DMS153 (cell line): ENCODE results near the gene PPARD.

Source experiments
- DNase-seq: peaks from one replicate; lab custom pipeline; 2025; lab: John Stamatoyannopoulos, UW

The PPARD gene

GRCh38 chr6:35469751-35470662 is 127.6 kb downstream of the PPARD start:
- DNase-seq = no peak

DNA sequence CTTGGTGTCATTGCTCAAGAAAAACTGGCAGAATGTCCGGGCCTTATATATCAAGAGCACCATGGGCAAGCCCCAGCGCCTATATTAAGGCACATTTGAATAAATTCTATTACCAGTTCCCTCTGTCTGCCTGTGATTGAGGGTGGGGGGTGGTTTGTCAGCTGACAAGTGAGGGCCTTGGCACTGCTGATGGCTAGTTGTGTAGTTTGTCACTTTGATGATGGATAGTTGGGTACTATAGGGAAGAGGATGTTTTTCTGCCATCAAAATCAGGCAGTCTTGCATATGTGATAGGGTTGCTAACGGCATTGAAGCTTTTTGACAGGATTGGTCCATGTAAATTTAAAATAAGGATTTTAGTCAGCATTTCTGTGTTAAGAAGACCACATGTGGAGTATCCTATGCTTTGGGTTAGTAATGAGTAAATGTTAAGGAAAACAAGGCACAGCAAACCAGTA is 128.3 kb downstream of the PPARD start:
- DNase-seq = no peak

- DNase-seq = no peak
Observed at GRCh38 chr6:35471836-35472345, 129.5 kb downstream of the PPARD start.

- DNase-seq = no peak
Observed at GRCh38 chr6:35473075-35473849, 130.9 kb downstream of the PPARD start.

- DNase-seq = no peak
Observed at GRCh38 chr6:35473850-35474130, 131.4 kb downstream of the PPARD start.

- no peak for DNase-seq
Observed at GRCh38 chr6:35474131-35474941, 132.0 kb downstream of the PPARD start.

- no peak for DNase-seq
Observed at GRCh38 chr6:35474942-35475570, 132.7 kb downstream of the PPARD start.

DNA sequence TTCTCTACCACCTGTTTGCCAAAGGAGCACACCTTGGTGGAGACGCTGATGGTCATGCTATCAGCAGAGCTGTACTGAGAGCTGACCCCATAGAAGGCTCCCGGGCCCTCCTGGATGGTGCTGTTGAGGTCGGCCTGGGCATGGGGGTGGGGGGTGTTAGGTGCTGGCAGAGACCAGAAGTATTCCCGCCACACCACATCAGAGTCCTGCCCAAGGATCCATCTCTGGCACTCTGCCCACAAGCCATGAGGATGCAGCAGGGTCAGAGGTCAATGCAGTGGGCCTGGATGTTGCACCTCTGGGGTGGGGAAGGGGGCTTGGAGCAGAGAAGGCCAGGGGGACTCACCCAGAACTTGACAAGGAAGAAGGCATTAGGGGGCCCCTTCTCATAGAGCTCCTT is 133.2 kb downstream of the PPARD start:
- DNase-seq = no peak

DNA sequence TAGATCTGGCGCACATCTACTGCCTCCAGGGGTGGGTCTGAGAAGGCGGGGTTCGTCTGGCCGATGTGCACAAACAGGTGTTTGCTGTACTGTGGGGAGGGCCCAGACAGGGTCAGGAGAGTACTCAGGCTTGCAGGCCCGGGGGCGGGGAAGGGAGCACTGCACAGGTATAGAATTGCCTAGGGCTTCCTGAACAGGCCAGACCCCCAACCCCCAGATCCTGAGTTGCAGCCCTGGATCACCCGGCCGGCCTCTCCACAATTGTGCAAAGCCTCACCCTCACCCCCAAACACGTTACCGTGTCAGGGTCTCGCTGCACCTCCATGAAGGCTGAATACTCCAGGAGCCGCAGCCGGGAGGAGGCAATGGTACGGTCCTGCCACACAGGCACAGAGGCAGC is 133.6 kb downstream of the PPARD start:
- no peak for DNase-seq

DNA sequence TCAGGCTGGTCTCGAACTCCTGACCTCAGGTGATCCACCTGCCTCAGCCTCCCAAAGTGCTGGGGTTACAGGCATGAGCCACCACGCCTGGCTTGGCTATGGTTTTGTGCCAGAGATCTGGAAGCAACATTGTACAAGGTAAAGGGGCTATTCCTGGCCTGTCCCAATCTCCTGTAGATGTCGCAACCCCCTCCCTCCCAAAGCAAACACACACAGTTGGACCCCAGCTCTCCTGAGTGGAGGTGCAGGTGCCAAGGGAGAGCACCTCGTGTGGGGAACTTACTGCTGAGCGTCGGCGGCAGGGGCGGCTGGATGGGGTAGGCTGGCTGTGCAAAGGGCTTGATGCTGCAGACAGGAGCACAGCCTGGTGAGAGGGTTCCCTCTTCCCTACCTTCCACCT is 134.7 kb downstream of the PPARD start:
- no peak for DNase-seq
